HepG2 (cell line): ENCODE measurements around the gene TMEM19. TPM values are rescaled to one million over a fixed set of nuclear protein-coding genes. Genes with fewer than 3 reads are reported as not detected.

ENCODE experiments used
- ATAC-seq: fragments of 200-7000 bp; cut with Tn5 transposase; 3 replicates; pipeline ENCODE4 v1.9.1; 2020; ENCODE audit warnings: mild to moderate bottlenecking, moderate library complexity
- BruUV-seq: library from RNA; stranded (reverse); fragments of 400-500 nt; replicated peaks from 2 replicates; lab custom pipeline; 2021; lab: Mats Ljungman, UMichigan
- CTCF ChIA-PET: fragments of 300-600 bp; formaldehyde crosslinking; extraction: SDS; loops from one replicate; lab custom pipeline; 2021; ENCODE audit warnings: low total read pairs, inconsistent platforms, low intra/inter-chr PET ratio; lab: Yijun Ruan, JAX
- POLR2A ChIA-PET: fragments of 350-600 bp; sonication (Branson Sonifier 250); formaldehyde crosslinking; loops from one replicate; lab custom pipeline; 2020; ENCODE audit warnings: antibody characterized with exemption, inconsistent platforms; lab: Yijun Ruan, JAX
- DNase-seq: peaks from one replicate; pipeline ENCODE4 v3.0.0-alpha.2; 2015; ENCODE audit warnings: low spot score
- FAIRE-seq: peaks from 3 replicates; lab custom pipeline; 2011; peaks lifted over from hg19 to GRCh38; lab: Jason Lieb, UNC
- H2AFZ ChIP-seq: one replicate; pipeline ENCODE4 v1.6.1; 2011; ENCODE audit warnings: low read length, inconsistent platforms
- H3K27ac ChIP-seq: fragments of 300-600 bp; 3 replicates; pipeline ENCODE4 v1.8.0; 2011; ENCODE audit warnings: mixed run types, mild to moderate bottlenecking, mixed read lengths, low read length, inconsistent platforms; ENCODE audit not compliant: insufficient read depth; ENCODE audit errors: extremely low read length
- H3K27me3 ChIP-seq, 2 experiments: fragments of 200-600 bp in 1 of 2; 2 replicates in 1 of 2; 3 replicates in 1 of 2; pipeline versions ENCODE4 v1.6.0 to v1.8.0; 2011; ENCODE audit warnings: low read length in 2 of 2, mild to moderate bottlenecking in 2 of 2, moderate library complexity in 2 of 2, inconsistent platforms in 1 of 2; ENCODE audit not compliant: insufficient read depth in 2 of 2, control insufficient read depth in 1 of 2
- H3K36me3 ChIP-seq, 2 experiments: fragments of 200-600 bp in 1 of 2; replicated peaks in 1 of 2; 2 replicates in 1 of 2; 3 replicates in 1 of 2; pipeline versions ENCODE4 v1.5.1 to v1.8.0; 2011; ENCODE audit warnings: low read length in 2 of 2, inconsistent platforms in 1 of 2; ENCODE audit not compliant: insufficient read depth in 2 of 2, control insufficient read depth in 1 of 2
- H3K4me1 ChIP-seq: 2 replicates; pipeline ENCODE4 v1.5.1; 2012; ENCODE audit warnings: low read length, inconsistent platforms; ENCODE audit not compliant: insufficient read depth
- H3K4me2 ChIP-seq: 2 replicates; pipeline ENCODE4 v1.6.0; 2011; ENCODE audit warnings: low read depth, low read length, inconsistent platforms
- H3K4me3 ChIP-seq, 3 experiments: fragments of 200-600 bp in 1 of 3; sonication (generic), shearing (Covaris generic) in 1 of 3; replicated peaks in 1 of 3; 2 replicates each; pipeline ENCODE4 v1.5.1; 2011 to 2016; ENCODE audit warnings: low read length in 3 of 3, inconsistent platforms in 2 of 3, low read depth in 2 of 3, mild to moderate bottlenecking in 2 of 3, control low read depth in 1 of 3, mixed read lengths in 1 of 3; ENCODE audit not compliant: insufficient read depth in 1 of 3
- H3K79me2 ChIP-seq: one replicate; pipeline ENCODE4 v1.6.1; 2011; ENCODE audit warnings: low read length, inconsistent platforms; ENCODE audit not compliant: insufficient read depth
- H3K9ac ChIP-seq: 2 replicates; pipeline ENCODE4 v1.6.0; 2011; ENCODE audit warnings: mild to moderate bottlenecking, low read depth, low read length, inconsistent platforms; ENCODE audit not compliant: insufficient read depth
- H3K9me3 ChIP-seq: 2 replicates; pipeline ENCODE4 v1.5.1; 2012; ENCODE audit warnings: mild to moderate bottlenecking, low read length
- H4K20me1 ChIP-seq: 2 replicates; pipeline ENCODE4 v1.6.0; 2011; ENCODE audit warnings: inconsistent platforms, mild to moderate bottlenecking, low read length, moderate library complexity; ENCODE audit not compliant: insufficient read depth
- CCAR2 ChIP-seq: fragments of 200-400 bp; formaldehyde crosslinking; optimal IDR thresholded peaks from 2 replicates; pipeline ENCODE3; 2018; ENCODE audit warnings: low read depth, mild to moderate bottlenecking, low read length, moderate library complexity
- HIVEP1 ChIP-seq: sonication (generic); formaldehyde crosslinking; IDR thresholded peaks from 2 replicates; pipeline ENCODE4 v1.4.0; 2020; ENCODE audit warnings: mild to moderate bottlenecking, missing genetic modification reagents
- HNRNPLL ChIP-seq: fragments of 200-400 bp; formaldehyde crosslinking; IDR thresholded peaks from 2 replicates; pipeline ENCODE4 v1.6.1; 2017; ENCODE audit warnings: mild to moderate bottlenecking, low read depth, low read length; ENCODE audit not compliant: poor library complexity, severe bottlenecking
- IKZF4 ChIP-seq: sonication (generic); formaldehyde crosslinking; IDR thresholded peaks from 2 replicates; pipeline ENCODE4 v1.5.1; 2020; ENCODE audit warnings: borderline replicate concordance, mild to moderate bottlenecking, low read depth, missing genetic modification reagents; ENCODE audit errors: not compliant biosample characterization
- SOX13 ChIP-seq, 3 experiments: fragments of 450-650 bp in 1 of 3; sonication (generic) in 1 of 3; formaldehyde crosslinking in 1 of 3; IDR thresholded peaks in 2 of 3; conservative IDR thresholded peaks in 1 of 3; 2 replicates each; pipeline versions ENCODE4 v1.5.0 to v1.6.1; 2016 to 2020; ENCODE audit warnings: antibody characterized with exemption in 1 of 3, mild to moderate bottlenecking in 1 of 3, missing compliant biosample characterization in 1 of 3, missing genetic modification reagents in 1 of 3, moderate library complexity in 1 of 3
- TBP ChIP-seq: sonication (generic); formaldehyde crosslinking; IDR thresholded peaks from 2 replicates; pipeline ENCODE4 v1.5.0; 2020; ENCODE audit warnings: missing genetic modification reagents
- YY1 ChIP-seq: IDR thresholded peaks from 2 replicates; pipeline ENCODE4 v1.6.1; 2011; ENCODE audit warnings: low read length, low read depth, moderate library complexity, mild to moderate bottlenecking; ENCODE audit not compliant: insufficient read depth, insufficient replicate concordance
- ZMYM4 ChIP-seq: sonication (generic); formaldehyde crosslinking; IDR thresholded peaks from 2 replicates; pipeline ENCODE4 v1.8.1; 2023; ENCODE audit warnings: mild to moderate bottlenecking, missing genetic modification reagents
- ZNF230 ChIP-seq: sonication (generic); formaldehyde crosslinking; IDR thresholded peaks from 2 replicates; pipeline ENCODE4 v1.4.0; 2020; ENCODE audit warnings: mild to moderate bottlenecking, missing genetic modification reagents
- ZNF510 ChIP-seq: sonication (generic); formaldehyde crosslinking; IDR thresholded peaks from 2 replicates; pipeline ENCODE4 v1.4.0; 2020; ENCODE audit warnings: low read depth, mild to moderate bottlenecking, missing genetic modification reagents
- ZNF678 ChIP-seq: sonication (generic); formaldehyde crosslinking; IDR thresholded peaks from 2 replicates; pipeline ENCODE4 v1.4.0; 2020; ENCODE audit warnings: mild to moderate bottlenecking, missing genetic modification reagents
- ZNF75D ChIP-seq: sonication (generic); formaldehyde crosslinking; IDR thresholded peaks from 2 replicates; pipeline ENCODE4 v1.8.1; 2023; ENCODE audit warnings: missing genetic modification reagents, mild to moderate bottlenecking, borderline replicate concordance
- ZNF773 ChIP-seq: sonication (generic); formaldehyde crosslinking; IDR thresholded peaks from 2 replicates; pipeline ENCODE4 v1.4.0; 2020; ENCODE audit warnings: missing genetic modification reagents, borderline replicate concordance
- ZNF776 ChIP-seq: sonication (generic); formaldehyde crosslinking; IDR thresholded peaks from 2 replicates; pipeline ENCODE4 v1.4.0; 2020; ENCODE audit warnings: mild to moderate bottlenecking, missing genetic modification reagents
- WGBS: methylation state at CpG from one replicate; pipeline ENCODE4 v1.1.6; 2017; ENCODE audit warnings: low lambda C conversion rate; 5-methylcytosine and 5-hydroxymethylcytosine counted together
- in situ Hi-C: cut with HindIII; loops from 2 replicates; pipeline ENCODE4 v1.10.0; 2017; ENCODE audit warnings: low pct_unique_long_range_greater_than_20kb; ENCODE audit not compliant: extremely low pct_ligation_motif_present
- intact Hi-C: fragments of 100-400 bp; cut with micrococcal nuclease; formaldehyde crosslinking; loops from one replicate; pipeline ENCODE4 v1.10.0; 2022; ENCODE audit not compliant: unreplicated experiment
- polyA plus RNA-seq, 8 experiments: library from polyadenylated mRNA; depleted of rRNA in 3 of 8; stranded (reverse) in 7 of 8; unstranded in 1 of 8; fragments of >200 nt; fragmentation: Illumina TruSeq in 4 of 8; extraction: Trizol in 4 of 8; gene quantifications; 2 replicates each; pipeline versions ENCODE4 v1.2.1 to v1.2.3, GENCODE V29; 2011 to 2016; ENCODE audit warnings: low read depth in 4 of 8, missing spikeins in 1 of 8, mixed read lengths in 1 of 8; ENCODE audit not compliant: insufficient read depth in 1 of 8
- total RNA-seq, 5 experiments: library from RNA; depleted of rRNA; stranded (reverse); fragments of >200 nt; fragmentation: Illumina TruSeq; extraction: Trizol; gene quantifications; 2 replicates each; pipeline ENCODE4 v1.2.3, GENCODE V29; 2016; ENCODE audit warnings: low read depth in 1 of 5
- TF ChIP-seq, protein P1 (sequence below): sonication (generic); formaldehyde crosslinking; IDR thresholded peaks from 2 replicates; pipeline ENCODE4 v1.4.0; 2020; ENCODE audit warnings: low read depth, missing genetic modification reagents
- TF ChIP-seq, protein P2 (sequence below): sonication (generic); formaldehyde crosslinking; conservative IDR thresholded peaks from 2 replicates; pipeline ENCODE4 v1.8.0; 2022; ENCODE audit warnings: low read depth, missing genetic modification reagents
- TF ChIP-seq, protein P3 (sequence below): sonication (generic); formaldehyde crosslinking; IDR thresholded peaks from 2 replicates; pipeline ENCODE4 v1.4.0; 2020; ENCODE audit warnings: mild to moderate bottlenecking, missing genetic modification reagents

The TMEM19 gene
- total and polyA plus RNA-seq, 2 of the 13 experiments (the other 11 are each of a cell fraction or from before 2014, with no cell fraction given): 16.9 to 22.5 TPM

DNA sequence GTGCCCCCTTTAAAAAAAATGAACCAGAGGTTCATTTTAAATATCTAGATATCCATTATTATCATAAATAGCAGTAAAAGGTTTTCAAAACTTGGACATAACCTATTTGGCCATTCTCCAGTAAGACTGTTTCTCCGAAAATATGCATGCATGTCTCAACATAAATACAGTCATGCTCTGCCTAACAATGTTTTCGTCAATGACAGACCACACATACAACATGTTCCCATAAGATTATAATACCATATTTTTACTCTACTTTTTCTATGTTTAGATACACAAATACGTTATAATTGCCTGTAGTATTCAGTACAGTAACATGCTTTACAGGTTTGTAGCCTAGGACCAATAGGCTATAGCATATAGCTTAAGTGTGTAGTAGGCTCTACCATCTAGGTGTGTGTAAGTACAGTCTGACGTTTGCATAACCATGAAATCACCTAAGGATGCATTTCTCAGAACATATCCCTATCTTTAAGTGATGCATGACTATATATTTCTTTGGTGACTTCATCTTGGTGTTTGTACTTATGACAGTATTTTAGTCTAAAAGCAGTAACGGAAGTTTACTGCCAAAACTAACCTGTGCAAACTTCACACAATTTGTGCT lies 3.2 kb downstream of the TMEM19 start:
- Histone ChIP-seq H3K79me2 (peaks cover 9% of the 10 kb centered on the region), H3K4me2 (no peak overlapping the region), H2AFZ (no peak overlapping the region), H3K9me3 (no peaks in the 10 kb centered on the region), H3K36me3 (no peaks in the 10 kb centered on the region), H3K27ac (no peak overlapping the region), H3K4me3 (no peak overlapping the region), H3K9ac (no peak overlapping the region), H3K4me1 (peaks cover 40% of the 10 kb centered on the region), H4K20me1 (no peaks in the 10 kb centered on the region), H3K27me3 (no peaks in the 10 kb centered on the region)
- DNase-seq (no peak), ATAC-seq (no peak), FAIRE-seq (no peak)
- TF ChIP-seq ZNF773 (CRISPR knock-in tag): no peak
- no peak for TF ChIP-seq ZNF75D (CRISPR knock-in tag)
- TF ChIP-seq IKZF4 (CRISPR knock-in tag): no peak
- TF ChIP-seq, protein P1, sequence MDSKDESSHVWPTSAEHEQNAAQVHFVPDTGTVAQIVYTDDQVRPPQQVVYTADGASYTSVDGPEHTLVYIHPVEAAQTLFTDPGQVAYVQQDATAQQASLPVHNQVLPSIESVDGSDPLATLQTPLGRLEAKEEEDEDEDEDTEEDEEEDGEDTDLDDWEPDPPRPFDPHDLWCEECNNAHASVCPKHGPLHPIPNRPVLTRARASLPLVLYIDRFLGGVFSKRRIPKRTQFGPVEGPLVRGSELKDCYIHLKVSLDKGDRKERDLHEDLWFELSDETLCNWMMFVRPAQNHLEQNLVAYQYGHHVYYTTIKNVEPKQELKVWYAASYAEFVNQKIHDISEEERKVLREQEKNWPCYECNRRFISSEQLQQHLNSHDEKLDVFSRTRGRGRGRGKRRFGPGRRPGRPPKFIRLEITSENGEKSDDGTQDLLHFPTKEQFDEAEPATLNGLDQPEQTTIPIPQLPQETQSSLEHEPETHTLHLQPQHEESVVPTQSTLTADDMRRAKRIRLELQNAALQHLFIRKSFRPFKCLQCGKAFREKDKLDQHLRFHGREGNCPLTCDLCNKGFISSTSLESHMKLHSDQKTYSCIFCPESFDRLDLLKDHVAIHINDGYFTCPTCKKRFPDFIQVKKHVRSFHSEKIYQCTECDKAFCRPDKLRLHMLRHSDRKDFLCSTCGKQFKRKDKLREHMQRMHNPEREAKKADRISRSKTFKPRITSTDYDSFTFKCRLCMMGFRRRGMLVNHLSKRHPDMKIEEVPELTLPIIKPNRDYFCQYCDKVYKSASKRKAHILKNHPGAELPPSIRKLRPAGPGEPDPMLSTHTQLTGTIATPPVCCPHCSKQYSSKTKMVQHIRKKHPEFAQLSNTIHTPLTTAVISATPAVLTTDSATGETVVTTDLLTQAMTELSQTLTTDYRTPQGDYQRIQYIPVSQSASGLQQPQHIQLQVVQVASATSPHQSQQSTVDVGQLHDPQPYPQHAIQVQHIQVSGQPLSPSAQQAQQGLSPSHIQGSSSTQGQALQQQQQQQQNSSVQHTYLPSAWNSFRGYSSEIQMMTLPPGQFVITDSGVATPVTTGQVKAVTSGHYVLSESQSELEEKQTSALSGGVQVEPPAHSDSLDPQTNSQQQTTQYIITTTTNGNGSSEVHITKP (CRISPR knock-in tag): no peak
- no peak for TF ChIP-seq HIVEP1 (CRISPR knock-in tag)
- no peak for TF ChIP-seq SOX13 (IDR thresholded peaks at IDR 0.05)
- TF ChIP-seq SOX13 (CRISPR knock-in tag; conservative IDR thresholded peaks at IDR 0.05 in 1 of 2, IDR thresholded peaks at IDR 0.05 in 1 of 2): no peak
- TF ChIP-seq, protein P2, sequence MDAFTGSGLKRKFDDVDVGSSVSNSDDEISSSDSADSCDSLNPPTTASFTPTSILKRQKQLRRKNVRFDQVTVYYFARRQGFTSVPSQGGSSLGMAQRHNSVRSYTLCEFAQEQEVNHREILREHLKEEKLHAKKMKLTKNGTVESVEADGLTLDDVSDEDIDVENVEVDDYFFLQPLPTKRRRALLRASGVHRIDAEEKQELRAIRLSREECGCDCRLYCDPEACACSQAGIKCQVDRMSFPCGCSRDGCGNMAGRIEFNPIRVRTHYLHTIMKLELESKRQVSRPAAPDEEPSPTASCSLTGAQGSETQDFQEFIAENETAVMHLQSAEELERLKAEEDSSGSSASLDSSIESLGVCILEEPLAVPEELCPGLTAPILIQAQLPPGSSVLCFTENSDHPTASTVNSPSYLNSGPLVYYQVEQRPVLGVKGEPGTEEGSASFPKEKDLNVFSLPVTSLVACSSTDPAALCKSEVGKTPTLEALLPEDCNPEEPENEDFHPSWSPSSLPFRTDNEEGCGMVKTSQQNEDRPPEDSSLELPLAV: no peak
- no peak for TF ChIP-seq ZNF510 (CRISPR knock-in tag)
- TF ChIP-seq YY1: no peak
- TF ChIP-seq ZMYM4: no peak
- no peak for TF ChIP-seq CCAR2
- no peak for TF ChIP-seq ZNF230 (CRISPR knock-in tag)
- TF ChIP-seq TBP (CRISPR knock-in tag): no peak
- no peak for TF ChIP-seq HNRNPLL
- TF ChIP-seq, protein P3, sequence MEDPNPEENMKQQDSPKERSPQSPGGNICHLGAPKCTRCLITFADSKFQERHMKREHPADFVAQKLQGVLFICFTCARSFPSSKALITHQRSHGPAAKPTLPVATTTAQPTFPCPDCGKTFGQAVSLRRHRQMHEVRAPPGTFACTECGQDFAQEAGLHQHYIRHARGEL: no peak
- TF ChIP-seq ZNF678 (CRISPR knock-in tag): no peak
- no peak for TF ChIP-seq ZNF776 (CRISPR knock-in tag)
- in situ Hi-C loops: no loop called here
- no TSS peak for BruUV-seq
- POLR2A ChIA-PET: no interaction called here
- CTCF ChIA-PET: no interaction called here
- intact Hi-C loops: no loop called here
- WGBS: 98% methylated on average over 5 of the region's 5 CpGs
